Dendritic cell treated with granulocyte-macrophage colony-stimulating factor and Interleukin-4, amounts not matched to agents 40 ng/mL and 50 ng/mL, for 4 days (primary cell): ENCODE data around the gene MCRIP2.
A peak's percentile ranks its signal among the peaks of the same experiment; 100 is the strongest.

Experiments
- H3K27ac Mint-ChIP-seq: one replicate; pipeline ENCODE4 v1.8.0; 2022; ENCODE audit warnings: mild to moderate bottlenecking, mixed read lengths
- H3K27me3 Mint-ChIP-seq: one replicate; pipeline ENCODE4 v1.8.0; 2022; ENCODE audit warnings: mild to moderate bottlenecking, mixed read lengths
- H3K36me3 Mint-ChIP-seq: one replicate; pipeline ENCODE4 v1.8.0; 2022; ENCODE audit warnings: low read depth, mixed read lengths
- H3K4me1 Mint-ChIP-seq: one replicate; pipeline ENCODE4 v1.8.0; 2022; ENCODE audit warnings: low read depth, mixed read lengths
- H3K4me3 Mint-ChIP-seq: one replicate; pipeline ENCODE4 v1.8.0; 2022; ENCODE audit warnings: mild to moderate bottlenecking, moderate library complexity, mixed read lengths
- H3K9me3 Mint-ChIP-seq: one replicate; pipeline ENCODE4 v1.8.0; 2022; ENCODE audit warnings: mixed read lengths
- intact Hi-C: fragments of 100-400 bp; cut with micrococcal nuclease; formaldehyde crosslinking; loops from one replicate; pipeline ENCODE4 v1.15.0; 2022

The MCRIP2 gene

DNA sequence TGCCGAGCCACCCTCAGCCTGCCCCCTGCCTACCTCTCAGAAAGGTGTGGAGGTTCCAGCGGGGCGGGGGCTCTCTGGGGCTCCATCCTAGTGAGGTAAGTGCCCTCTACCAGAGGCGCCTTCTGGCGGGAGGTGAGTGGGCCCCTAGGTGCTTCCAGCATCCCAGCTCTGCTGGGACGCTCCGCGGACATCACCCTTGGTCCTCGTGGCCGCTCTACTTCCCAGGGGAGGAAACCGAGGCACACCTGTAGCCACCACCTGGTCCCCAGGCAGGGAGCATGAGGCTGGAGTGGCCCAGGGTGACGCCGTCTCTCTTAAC is 1.4 kb downstream of the MCRIP2 start:
- H3K27ac Mint-ChIP-seq, result peak overlapping the region; percentile 86
- H3K27me3 Mint-ChIP-seq, result peaks cover under 1% of the 10 kb centered on the region
- peak overlapping the region; percentile 78 for H3K4me3 Mint-ChIP-seq
- H3K36me3 Mint-ChIP-seq, result peaks cover 54% of the 10 kb centered on the region
- H3K9me3 Mint-ChIP-seq, result no peaks in the 10 kb centered on the region
- intact Hi-C loops, result no loop called here
- H3K4me1 Mint-ChIP-seq, result peaks cover 66% of the 10 kb centered on the region

DNA sequence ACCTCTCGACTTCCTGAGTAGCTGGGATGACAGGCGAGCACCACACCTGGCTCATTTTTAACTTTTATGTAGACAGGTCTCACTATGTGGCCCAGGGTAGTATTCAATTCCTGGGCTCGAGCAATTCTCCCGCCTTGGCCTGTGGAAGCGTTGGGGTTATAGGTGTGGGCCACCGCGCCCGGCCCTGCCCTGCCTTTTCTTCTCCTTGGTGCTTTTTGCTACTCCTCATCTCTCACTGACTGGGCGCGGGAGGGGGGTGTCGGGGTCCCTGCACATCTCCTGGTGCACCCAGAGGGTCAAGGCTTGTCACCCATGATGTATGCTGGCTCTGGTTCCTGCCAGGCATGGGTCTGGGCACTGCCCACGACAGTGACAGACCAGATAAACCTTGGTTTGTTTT is 2.9 kb downstream of the MCRIP2 start:
- no peaks in the 10 kb centered on the region for H3K27me3 Mint-ChIP-seq
- H3K4me1 Mint-ChIP-seq, result peaks cover 68% of the 10 kb centered on the region
- H3K4me3 Mint-ChIP-seq, result no peak overlapping the region
- intact Hi-C loops, result no loop called here
- H3K27ac Mint-ChIP-seq, result no peak overlapping the region
- no peaks in the 10 kb centered on the region for H3K9me3 Mint-ChIP-seq
- H3K36me3 Mint-ChIP-seq, result peaks cover 54% of the 10 kb centered on the region

DNA sequence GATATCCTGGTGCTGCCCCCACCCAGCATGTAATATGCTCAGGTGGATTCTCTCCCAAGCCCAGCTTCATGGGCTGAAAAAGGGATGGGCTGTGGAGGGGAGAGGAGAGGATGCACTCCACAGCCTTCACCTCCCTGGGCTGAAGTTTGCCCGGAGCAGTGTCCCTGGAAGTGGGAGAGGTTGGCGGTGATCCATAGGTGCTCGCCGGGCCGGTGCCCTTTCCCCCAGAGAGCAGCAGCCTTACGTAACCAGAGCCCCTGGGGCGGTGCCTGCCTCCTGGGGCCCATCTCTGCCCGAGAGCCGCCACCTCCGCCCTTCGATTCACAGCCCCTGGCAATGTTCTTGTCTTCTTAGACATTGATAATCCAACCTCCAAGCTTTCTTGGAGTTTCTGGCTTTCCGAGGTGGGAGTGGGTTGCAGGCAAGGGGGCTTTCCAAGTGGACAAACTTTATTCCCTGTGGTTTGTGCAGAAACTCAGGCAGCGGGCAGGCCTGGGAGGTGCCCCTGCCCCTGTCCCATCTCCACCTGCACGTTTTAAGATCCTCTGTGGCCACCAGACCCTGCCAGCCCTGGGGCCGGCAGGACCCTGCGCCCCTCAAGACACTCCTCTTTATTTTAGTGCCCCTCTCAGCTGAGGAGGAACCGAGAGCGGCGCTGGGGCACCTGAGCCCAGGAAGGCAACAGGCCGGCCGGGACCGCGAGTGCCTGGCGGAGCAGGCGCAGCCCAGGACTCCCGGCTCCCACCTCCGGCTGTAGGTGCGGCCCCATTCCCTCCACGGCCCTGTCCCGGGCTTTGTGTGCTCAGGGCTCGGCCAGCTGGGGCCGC is 4.4 kb downstream of the MCRIP2 start:
- intact Hi-C loops, result no loop called here
- Mint-ChIP-seq H3K4me1 (peaks cover 72% of the 10 kb centered on the region), H3K4me3 (no peak overlapping the region), H3K9me3 (no peaks in the 10 kb centered on the region), H3K36me3 (peaks cover 54% of the 10 kb centered on the region), H3K27ac (no peak overlapping the region), H3K27me3 (no peaks in the 10 kb centered on the region)

DNA sequence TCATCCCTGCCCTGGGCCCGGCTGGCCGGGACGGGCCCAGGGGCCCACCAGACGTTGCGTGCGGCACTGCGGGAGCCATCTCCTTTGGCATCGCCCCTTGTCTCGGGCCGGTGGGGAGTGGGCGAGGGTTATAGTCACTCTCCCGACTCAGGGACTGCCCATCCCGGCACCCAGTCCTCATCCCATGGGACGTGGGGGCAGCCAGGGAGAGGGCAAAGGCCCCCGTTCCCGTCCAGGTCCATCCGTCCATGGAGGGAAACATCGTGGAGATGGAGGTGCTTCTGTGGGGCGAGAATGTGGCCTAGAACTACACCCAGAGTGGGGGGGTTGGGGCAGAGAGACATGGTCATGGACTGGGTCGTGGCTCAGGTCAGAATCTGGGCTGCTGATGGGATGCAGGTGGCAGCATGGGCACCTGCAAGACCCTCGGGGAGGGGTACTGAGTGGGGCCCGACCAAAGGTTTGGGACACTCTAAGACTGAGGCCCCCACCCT is 5.1 kb downstream of the MCRIP2 start:
- H3K36me3 Mint-ChIP-seq, result peaks cover 54% of the 10 kb centered on the region
- H3K9me3 Mint-ChIP-seq, result no peaks in the 10 kb centered on the region
- peaks cover 79% of the 10 kb centered on the region for H3K4me1 Mint-ChIP-seq
- intact Hi-C loops, result no loop called here
- no peak overlapping the region for H3K27ac Mint-ChIP-seq
- no peak overlapping the region for H3K4me3 Mint-ChIP-seq
- H3K27me3 Mint-ChIP-seq, result no peaks in the 10 kb centered on the region

DNA sequence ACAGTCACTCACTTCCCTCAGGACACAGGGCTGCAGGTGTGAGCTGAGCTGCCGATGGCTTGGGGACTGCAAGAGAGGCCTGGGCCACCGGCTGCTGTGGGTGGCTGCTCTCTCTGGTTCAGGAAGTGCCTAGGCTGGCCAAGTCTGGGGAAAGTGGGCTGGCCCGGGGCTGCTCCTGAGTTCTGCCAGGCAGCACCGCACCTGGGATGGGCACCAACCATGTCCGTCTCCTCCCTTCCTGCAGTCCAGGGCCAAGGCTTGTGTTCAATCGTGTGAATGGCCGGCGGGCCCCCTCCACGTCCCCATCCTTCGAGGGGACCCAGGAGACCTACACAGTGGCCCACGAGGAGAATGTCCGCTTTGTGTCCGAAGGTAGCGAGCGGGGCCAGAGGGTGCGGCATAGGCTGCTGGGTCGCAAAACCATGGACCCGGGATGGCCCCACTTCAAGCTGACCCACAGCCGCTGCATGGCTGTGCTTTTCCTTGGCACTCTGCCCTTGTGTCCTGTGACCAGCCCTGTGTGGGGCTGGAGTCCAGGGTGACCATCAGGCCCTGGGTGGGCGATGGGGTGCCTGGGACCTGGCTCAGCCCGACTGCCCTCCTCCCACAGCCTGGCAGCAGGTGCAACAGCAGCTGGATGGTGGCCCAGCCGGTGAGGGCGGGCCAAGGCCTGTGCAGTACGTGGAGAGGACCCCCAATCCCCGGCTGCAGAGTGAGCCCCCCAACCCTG is 5.7 kb downstream of the MCRIP2 start:
- Mint-ChIP-seq H3K27ac (peak overlapping the region; percentile 87), H3K4me3 (peak overlapping the region; percentile 6), H3K27me3 (no peaks in the 10 kb centered on the region), H3K4me1 (peaks cover 79% of the 10 kb centered on the region), H3K36me3 (peaks cover 54% of the 10 kb centered on the region), H3K9me3 (no peaks in the 10 kb centered on the region)
- intact Hi-C loops, result no loop called here

DNA sequence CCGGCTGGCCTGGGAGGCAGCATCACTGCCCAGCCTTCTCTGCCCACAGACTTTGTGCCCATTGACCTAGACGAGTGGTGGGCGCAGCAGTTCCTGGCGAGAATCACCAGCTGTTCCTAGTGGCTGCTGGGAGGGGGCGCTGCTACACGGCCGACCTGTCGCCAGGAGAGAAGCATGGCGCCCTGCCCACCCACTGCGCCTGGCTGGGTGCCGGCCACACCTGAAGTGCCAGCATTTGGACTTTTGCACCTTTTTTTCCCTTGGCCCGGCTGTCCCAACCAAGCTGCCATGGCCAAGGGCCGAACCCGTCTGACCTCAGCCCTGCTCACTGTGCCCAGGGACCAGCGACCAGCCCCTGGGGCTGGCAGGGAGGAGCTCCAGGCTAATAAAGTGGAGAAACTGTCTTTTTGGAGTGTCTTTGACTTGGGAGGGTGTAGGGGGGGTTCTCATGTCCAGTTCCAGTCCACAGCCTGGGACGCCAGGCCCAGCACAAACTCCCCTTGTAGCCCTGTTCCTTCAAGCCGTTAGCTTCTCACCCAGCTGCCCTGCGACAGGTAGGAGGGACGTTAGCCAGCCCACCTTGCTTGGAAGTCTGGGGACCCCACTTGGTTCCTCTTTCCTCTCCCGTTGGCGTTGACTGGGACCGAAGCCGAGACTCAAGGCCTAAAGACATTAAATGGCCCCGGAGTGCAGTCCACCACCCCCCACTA is 6.6 kb downstream of the MCRIP2 start:
- intact Hi-C loops, result no loop called here
- no peaks in the 10 kb centered on the region for H3K27me3 Mint-ChIP-seq
- peaks cover 47% of the 10 kb centered on the region for H3K36me3 Mint-ChIP-seq
- H3K4me1 Mint-ChIP-seq, result peaks cover 72% of the 10 kb centered on the region
- H3K4me3 Mint-ChIP-seq, result peak overlapping the region; percentile 81
- H3K9me3 Mint-ChIP-seq, result no peaks in the 10 kb centered on the region
- peak overlapping the region; percentile 87 for H3K27ac Mint-ChIP-seq

DNA sequence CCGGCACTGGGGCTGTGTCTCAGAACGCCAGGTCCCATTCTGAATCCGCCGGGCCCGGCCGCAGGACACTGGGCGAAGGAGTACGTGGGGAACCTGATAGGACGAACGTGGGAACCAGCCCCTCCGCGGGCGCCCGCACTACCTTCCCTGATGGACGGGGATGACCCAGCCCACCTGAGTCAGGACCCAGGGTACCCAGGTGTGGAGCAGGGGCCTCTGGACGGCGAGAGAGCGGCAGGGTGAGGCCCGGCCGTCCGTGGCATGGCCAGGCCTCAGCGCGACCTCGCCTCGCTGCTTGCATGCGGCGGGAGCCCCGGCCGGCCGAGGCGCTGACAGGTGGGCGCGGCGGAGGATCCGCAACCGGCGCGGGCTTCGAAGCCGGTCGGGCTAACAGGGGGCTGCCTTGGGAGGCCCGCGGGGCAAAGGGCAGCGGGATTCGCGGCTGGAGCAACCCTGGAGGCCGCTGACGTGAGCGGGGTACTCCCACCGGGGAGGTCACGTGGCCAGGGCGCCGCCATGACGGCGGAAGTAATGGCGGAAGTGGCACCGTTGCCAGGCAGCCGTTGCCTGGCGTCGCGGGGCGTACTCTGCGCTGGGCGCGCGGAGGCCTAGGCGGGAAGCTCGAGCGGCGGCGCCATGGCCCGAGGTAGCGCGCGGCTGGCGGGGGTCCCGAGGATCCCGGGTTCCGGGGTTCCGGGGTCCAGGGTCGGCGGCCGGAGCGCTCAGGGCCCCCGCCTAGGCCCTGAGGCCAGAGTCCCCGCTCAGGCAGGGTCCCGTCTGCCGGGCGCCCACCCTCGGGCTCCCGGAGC is 7.4 kb downstream of the MCRIP2 start, which contains the start of gene WDR90:
TSS of gene WDR90 (plus strand) at position 585 of the 809 bp plus-strand sequence. CDS start at position 637, 52 bp downstream.
- Mint-ChIP-seq H3K36me3 (peaks cover 48% of the 10 kb centered on the region), H3K4me1 (peaks cover 64% of the 10 kb centered on the region), H3K27me3 (no peaks in the 10 kb centered on the region), H3K27ac (peak within 1 kb of the TSS; percentile 87), H3K4me3 (peak within 1 kb of the TSS; percentile 81), H3K9me3 (no peaks in the 10 kb centered on the region)
- intact Hi-C loops, result loop anchor here (1.0 kb wide), 2 partner anchors 11 to 60 kb away; no protein-coding TSS in a partner anchor

DNA sequence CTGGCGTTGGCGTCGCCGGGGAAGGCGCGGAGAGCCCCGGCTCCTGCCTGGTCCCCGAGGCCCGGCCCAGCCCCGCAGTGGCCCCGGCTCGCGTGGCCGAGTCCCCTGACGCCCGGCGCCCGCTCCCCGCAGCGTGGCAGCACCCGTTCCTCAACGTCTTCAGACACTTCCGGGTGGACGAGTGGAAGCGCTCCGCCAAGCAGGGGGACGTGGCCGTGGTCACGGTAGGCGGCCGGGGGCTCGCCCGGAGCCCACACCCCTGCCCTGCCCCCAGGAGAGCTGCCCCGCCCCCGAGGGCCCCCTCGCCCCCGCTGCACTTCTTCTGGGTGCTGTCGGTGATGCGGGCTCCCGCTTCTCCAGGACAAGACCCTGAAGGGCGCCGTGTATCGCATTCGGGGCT is 8.0 kb downstream of the MCRIP2 start:
- H3K9me3 Mint-ChIP-seq, result no peaks in the 10 kb centered on the region
- H3K4me3 Mint-ChIP-seq, result peak overlapping the region; percentile 66
- no peaks in the 10 kb centered on the region for H3K27me3 Mint-ChIP-seq
- H3K4me1 Mint-ChIP-seq, result peaks cover 57% of the 10 kb centered on the region
- peaks cover 44% of the 10 kb centered on the region for H3K36me3 Mint-ChIP-seq
- peak overlapping the region; percentile 37 for H3K27ac Mint-ChIP-seq
- intact Hi-C loops, result loop anchor here (1.0 kb wide), 2 partner anchors 11 to 60 kb away; no protein-coding TSS in a partner anchor

DNA sequence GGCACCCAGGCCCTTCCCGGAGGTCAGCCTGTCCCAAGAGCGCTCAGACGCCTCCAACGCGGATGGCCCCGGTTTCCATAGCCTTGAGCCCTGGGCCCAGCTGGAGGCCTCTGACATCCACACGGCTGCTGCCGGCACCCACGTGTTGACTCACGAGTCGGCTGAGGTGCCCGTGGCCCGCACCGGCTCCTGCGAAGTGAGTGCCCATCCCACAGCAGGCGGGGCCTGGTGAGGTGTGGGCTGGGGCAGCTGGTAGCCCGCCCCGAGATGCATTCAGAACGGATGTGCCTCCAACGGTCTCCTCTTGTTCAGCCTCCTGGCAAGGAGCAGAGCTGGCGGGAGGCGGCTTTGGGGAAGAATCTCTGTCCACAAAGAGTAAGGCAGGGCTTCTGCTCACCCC is 10.2 kb downstream of the MCRIP2 start:
- Mint-ChIP-seq H3K4me3 (no peak overlapping the region), H3K9me3 (no peaks in the 10 kb centered on the region), H3K36me3 (peaks cover 40% of the 10 kb centered on the region), H3K4me1 (peaks cover 37% of the 10 kb centered on the region), H3K27me3 (no peaks in the 10 kb centered on the region), H3K27ac (no peak overlapping the region)
- intact Hi-C loops, result no loop called here

DNA sequence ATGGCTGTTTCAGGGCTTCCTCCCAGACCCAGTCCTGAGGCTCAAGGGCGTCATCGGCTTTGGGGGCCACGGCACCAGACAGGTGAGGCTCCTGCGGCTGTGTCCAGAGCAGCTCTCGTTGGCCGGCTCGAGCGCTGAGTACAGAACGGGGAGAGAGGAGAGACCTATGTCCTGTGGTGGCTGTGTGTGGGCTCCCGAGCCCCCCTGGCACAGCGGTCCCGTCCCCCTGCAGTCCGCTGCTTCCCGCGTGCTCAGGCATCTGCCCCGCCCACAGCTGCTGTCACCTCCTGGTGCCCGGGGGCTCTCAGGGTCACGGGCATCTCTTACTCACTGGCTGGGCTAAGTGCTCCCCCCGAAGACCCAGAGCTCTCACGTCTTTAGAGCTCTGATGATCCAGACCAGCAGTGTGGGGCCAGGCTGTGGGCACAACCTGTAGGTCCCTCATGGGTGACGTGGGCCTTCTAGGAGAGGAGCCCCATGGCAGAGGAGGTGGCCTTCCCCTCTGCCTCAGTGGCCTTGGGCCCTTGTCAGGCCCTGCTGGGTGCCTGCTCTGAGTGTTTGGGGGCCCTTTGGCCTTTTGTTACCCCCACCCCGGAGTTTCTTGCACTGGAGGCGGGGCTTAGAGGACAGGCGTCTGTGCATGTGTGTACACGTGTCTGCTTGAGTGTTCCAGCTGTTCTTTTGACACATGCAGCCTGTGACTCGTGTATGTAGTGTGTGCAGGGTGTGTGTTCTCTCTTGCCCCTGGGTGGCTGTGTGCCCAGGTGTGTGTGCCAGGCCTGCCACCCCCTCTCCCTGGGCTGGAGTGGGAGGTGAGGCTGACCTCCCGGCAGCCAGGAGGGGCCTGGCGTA is 11.1 kb downstream of the MCRIP2 start:
- Mint-ChIP-seq H3K36me3 (peaks cover 33% of the 10 kb centered on the region), H3K27ac (no peak overlapping the region), H3K4me1 (peaks cover 28% of the 10 kb centered on the region), H3K9me3 (no peaks in the 10 kb centered on the region), H3K27me3 (no peaks in the 10 kb centered on the region), H3K4me3 (no peak overlapping the region)
- intact Hi-C loops, result no loop called here

DNA sequence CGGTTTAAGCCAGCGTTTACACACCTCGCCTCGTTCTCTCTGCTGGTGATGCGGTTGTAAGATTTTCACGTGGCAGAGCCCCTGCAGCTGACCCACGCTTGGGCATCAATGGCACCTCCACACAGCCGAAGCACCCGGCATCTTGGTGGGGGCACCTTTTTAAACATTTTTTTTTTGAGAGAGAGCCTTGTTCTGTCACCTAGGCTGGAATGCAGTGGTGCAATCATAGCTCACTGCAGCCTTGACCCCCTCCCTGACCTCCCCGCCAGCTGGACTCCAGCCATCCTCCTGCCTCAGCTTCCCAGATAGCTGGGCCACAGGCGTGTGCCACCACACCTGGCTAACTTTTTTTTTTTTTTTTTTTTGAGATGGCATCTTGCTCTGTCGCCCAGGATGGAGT is 12.4 kb downstream of the MCRIP2 start:
- no peak overlapping the region for H3K27ac Mint-ChIP-seq
- no peaks in the 10 kb centered on the region for H3K9me3 Mint-ChIP-seq
- intact Hi-C loops, result no loop called here
- H3K27me3 Mint-ChIP-seq, result no peaks in the 10 kb centered on the region
- no peak overlapping the region for H3K4me3 Mint-ChIP-seq
- peaks cover 18% of the 10 kb centered on the region for H3K4me1 Mint-ChIP-seq
- peaks cover 41% of the 10 kb centered on the region for H3K36me3 Mint-ChIP-seq

DNA sequence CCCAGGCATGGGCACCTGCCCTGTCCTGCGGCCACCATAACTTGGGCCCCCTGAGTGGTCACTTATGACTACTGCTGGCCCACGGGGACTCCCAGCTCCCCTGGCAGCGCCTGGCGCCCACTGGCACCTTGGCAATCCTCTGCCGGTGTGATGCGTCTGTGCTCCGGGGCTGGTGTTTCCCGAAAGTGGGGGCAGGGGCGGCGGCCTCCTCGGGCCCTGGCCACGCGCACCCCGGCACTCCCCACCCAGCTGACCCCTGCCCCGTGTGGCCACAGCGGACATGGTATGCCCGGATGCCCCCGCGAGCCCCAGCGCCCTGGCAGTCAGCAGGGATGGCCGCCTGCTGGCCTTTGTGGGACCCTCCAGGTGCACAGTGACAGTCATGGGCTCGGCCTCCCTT is 15.9 kb downstream of the MCRIP2 start:
- Mint-ChIP-seq H3K36me3 (peaks cover 45% of the 10 kb centered on the region), H3K27me3 (no peaks in the 10 kb centered on the region), H3K9me3 (no peaks in the 10 kb centered on the region), H3K4me3 (no peak overlapping the region), H3K4me1 (peaks cover 18% of the 10 kb centered on the region), H3K27ac (no peak overlapping the region)
- intact Hi-C loops, result no loop called here
